HepG2 (cell line): Measurements from ENCODE around the gene BTBD6. TPM values are rescaled to one million over a fixed set of nuclear protein-coding genes. Genes with fewer than 3 reads are reported as not detected.

Experiments
- ATAC-seq: fragments of 200-7000 bp; cut with Tn5 transposase; 3 replicates; pipeline ENCODE4 v1.9.1; 2020; ENCODE audit warnings: mild to moderate bottlenecking, moderate library complexity
- BruUV-seq: library from RNA; stranded (reverse); fragments of 400-500 nt; replicated peaks from 2 replicates; lab custom pipeline; 2021; lab: Mats Ljungman, UMichigan
- CTCF ChIA-PET: fragments of 300-600 bp; formaldehyde crosslinking; extraction: SDS; loops from one replicate; lab custom pipeline; 2021; ENCODE audit warnings: low total read pairs, inconsistent platforms, low intra/inter-chr PET ratio; lab: Yijun Ruan, JAX
- POLR2A ChIA-PET: fragments of 350-600 bp; sonication (Branson Sonifier 250); formaldehyde crosslinking; loops from one replicate; lab custom pipeline; 2020; ENCODE audit warnings: antibody characterized with exemption, inconsistent platforms; lab: Yijun Ruan, JAX
- DNase-seq: peaks from one replicate; pipeline ENCODE4 v3.0.0-alpha.2; 2015; ENCODE audit warnings: low spot score
- FAIRE-seq: peaks from 3 replicates; lab custom pipeline; 2011; peaks lifted over from hg19 to GRCh38; lab: Jason Lieb, UNC
- H2AFZ ChIP-seq: one replicate; pipeline ENCODE4 v1.6.1; 2011; ENCODE audit warnings: low read length, inconsistent platforms
- H3K27ac ChIP-seq: fragments of 300-600 bp; 3 replicates; pipeline ENCODE4 v1.8.0; 2011; ENCODE audit warnings: mixed run types, mild to moderate bottlenecking, mixed read lengths, low read length, inconsistent platforms; ENCODE audit not compliant: insufficient read depth; ENCODE audit errors: extremely low read length
- H3K27me3 ChIP-seq, 2 experiments: fragments of 200-600 bp in 1 of 2; 2 replicates in 1 of 2; 3 replicates in 1 of 2; pipeline versions ENCODE4 v1.6.0 to v1.8.0; 2011; ENCODE audit warnings: low read length in 2 of 2, mild to moderate bottlenecking in 2 of 2, moderate library complexity in 2 of 2, inconsistent platforms in 1 of 2; ENCODE audit not compliant: insufficient read depth in 2 of 2, control insufficient read depth in 1 of 2
- H3K36me3 ChIP-seq, 2 experiments: fragments of 200-600 bp in 1 of 2; replicated peaks in 1 of 2; 2 replicates in 1 of 2; 3 replicates in 1 of 2; pipeline versions ENCODE4 v1.5.1 to v1.8.0; 2011; ENCODE audit warnings: low read length in 2 of 2, inconsistent platforms in 1 of 2; ENCODE audit not compliant: insufficient read depth in 2 of 2, control insufficient read depth in 1 of 2
- H3K4me1 ChIP-seq: 2 replicates; pipeline ENCODE4 v1.5.1; 2012; ENCODE audit warnings: low read length, inconsistent platforms; ENCODE audit not compliant: insufficient read depth
- H3K4me2 ChIP-seq: 2 replicates; pipeline ENCODE4 v1.6.0; 2011; ENCODE audit warnings: low read depth, low read length, inconsistent platforms
- H3K4me3 ChIP-seq, 3 experiments: fragments of 200-600 bp in 1 of 3; sonication (generic), shearing (Covaris generic) in 1 of 3; replicated peaks in 1 of 3; 2 replicates each; pipeline ENCODE4 v1.5.1; 2011 to 2016; ENCODE audit warnings: low read length in 3 of 3, inconsistent platforms in 2 of 3, low read depth in 2 of 3, mild to moderate bottlenecking in 2 of 3, control low read depth in 1 of 3, mixed read lengths in 1 of 3; ENCODE audit not compliant: insufficient read depth in 1 of 3
- H3K79me2 ChIP-seq: one replicate; pipeline ENCODE4 v1.6.1; 2011; ENCODE audit warnings: low read length, inconsistent platforms; ENCODE audit not compliant: insufficient read depth
- H3K9ac ChIP-seq: 2 replicates; pipeline ENCODE4 v1.6.0; 2011; ENCODE audit warnings: mild to moderate bottlenecking, low read depth, low read length, inconsistent platforms; ENCODE audit not compliant: insufficient read depth
- H3K9me3 ChIP-seq: 2 replicates; pipeline ENCODE4 v1.5.1; 2012; ENCODE audit warnings: mild to moderate bottlenecking, low read length
- H4K20me1 ChIP-seq: 2 replicates; pipeline ENCODE4 v1.6.0; 2011; ENCODE audit warnings: inconsistent platforms, mild to moderate bottlenecking, low read length, moderate library complexity; ENCODE audit not compliant: insufficient read depth
- ARNTL ChIP-seq: sonication (generic); formaldehyde crosslinking; IDR thresholded peaks from 2 replicates; pipeline ENCODE4 v1.4.0; 2020; ENCODE audit warnings: mild to moderate bottlenecking, missing genetic modification reagents
- DBP ChIP-seq: sonication (generic); formaldehyde crosslinking; IDR thresholded peaks from 2 replicates; pipeline ENCODE4 v1.4.0; 2020; ENCODE audit warnings: missing genetic modification reagents; ENCODE audit errors: not compliant biosample characterization
- DMAP1 ChIP-seq: IDR thresholded peaks from 2 replicates; pipeline ENCODE4 v1.6.1; 2016
- GMEB2 ChIP-seq: IDR thresholded peaks from 2 replicates; pipeline ENCODE4 v1.6.1; 2016; ENCODE audit warnings: missing biosample characterization, missing genetic modification reagents, low read depth
- GZF1 ChIP-seq: sonication (generic); formaldehyde crosslinking; IDR thresholded peaks from 2 replicates; pipeline ENCODE4 v1.5.1; 2020; ENCODE audit warnings: mild to moderate bottlenecking, missing genetic modification reagents
- SATB2 ChIP-seq: sonication (generic); formaldehyde crosslinking; IDR thresholded peaks from 2 replicates; pipeline ENCODE4 v1.5.0; 2020; ENCODE audit warnings: missing genetic modification reagents
- ZBTB37 ChIP-seq: sonication (generic); formaldehyde crosslinking; IDR thresholded peaks from 2 replicates; pipeline ENCODE4 v1.4.0; 2020; ENCODE audit warnings: mild to moderate bottlenecking, missing genetic modification reagents
- ZHX1 ChIP-seq: sonication (generic); formaldehyde crosslinking; IDR thresholded peaks from 2 replicates; pipeline ENCODE4 v1.8.1; 2022; ENCODE audit warnings: low read depth, mild to moderate bottlenecking, missing genetic modification reagents
- WGBS: methylation state at CpG from one replicate; pipeline ENCODE4 v1.1.6; 2017; ENCODE audit warnings: low lambda C conversion rate; 5-methylcytosine and 5-hydroxymethylcytosine counted together
- in situ Hi-C: cut with HindIII; loops from 2 replicates; pipeline ENCODE4 v1.10.0; 2017; ENCODE audit warnings: low pct_unique_long_range_greater_than_20kb; ENCODE audit not compliant: extremely low pct_ligation_motif_present
- intact Hi-C: fragments of 100-400 bp; cut with micrococcal nuclease; formaldehyde crosslinking; loops from one replicate; pipeline ENCODE4 v1.10.0; 2022; ENCODE audit not compliant: unreplicated experiment
- polyA plus RNA-seq, 8 experiments: library from polyadenylated mRNA; depleted of rRNA in 3 of 8; stranded (reverse) in 7 of 8; unstranded in 1 of 8; fragments of >200 nt; fragmentation: Illumina TruSeq in 4 of 8; extraction: Trizol in 4 of 8; gene quantifications; 2 replicates each; pipeline versions ENCODE4 v1.2.1 to v1.2.3, GENCODE V29; 2011 to 2016; ENCODE audit warnings: low read depth in 4 of 8, missing spikeins in 1 of 8, mixed read lengths in 1 of 8; ENCODE audit not compliant: insufficient read depth in 1 of 8
- total RNA-seq, 5 experiments: library from RNA; depleted of rRNA; stranded (reverse); fragments of >200 nt; fragmentation: Illumina TruSeq; extraction: Trizol; gene quantifications; 2 replicates each; pipeline ENCODE4 v1.2.3, GENCODE V29; 2016; ENCODE audit warnings: low read depth in 1 of 5
- TF ChIP-seq, protein P1 (sequence below): sonication (generic); formaldehyde crosslinking; IDR thresholded peaks from 2 replicates; pipeline ENCODE4 v1.4.0; 2020; ENCODE audit warnings: missing genetic modification reagents
- TF ChIP-seq, protein P2 (sequence below): IDR thresholded peaks from 2 replicates; pipeline ENCODE4 v1.6.1; 2016; ENCODE audit warnings: low read depth, borderline replicate concordance

The BTBD6 gene
- total and polyA plus RNA-seq, 2 of the 13 experiments (the other 11 are each of a cell fraction or from before 2014, with no cell fraction given) = not detected

- Histone ChIP-seq H3K36me3 (peaks cover 7 to 19% of the 10 kb centered on the region in 2 experiments; a peak in 3 of 5 replicates), H3K79me2 (peaks cover 34% of the 10 kb centered on the region), H4K20me1 (peaks cover 11% of the 10 kb centered on the region; the same call in 1 of the 2 replicates), H3K4me1 (peaks cover 6% of the 10 kb centered on the region; the same call in 1 of the 2 replicates), H3K4me3 (no peak overlapping the region), H2AFZ (no peak overlapping the region), H3K27ac (no peak overlapping the region), H3K9ac (no peak overlapping the region), H3K9me3 (no peaks in the 10 kb centered on the region), H3K27me3 (no peaks in the 10 kb centered on the region), H3K4me2 (no peak overlapping the region)
- DNase-seq (no peak), ATAC-seq (peak; percentile 26; the same call in 1 of the 3 replicates), FAIRE-seq (no peak)
- POLR2A ChIA-PET = no interaction called here
- CTCF ChIA-PET = no interaction called here
- BruUV-seq = no TSS peak
- WGBS = 83% methylated on average over 16 of the region's 16 CpGs
- intact Hi-C loops = no loop called here
- in situ Hi-C loops = loop anchor here (5.0 kb wide), 1 partner anchor 80 kb away; no protein-coding TSS in a partner anchor
- TF ChIP-seq ARNTL (CRISPR knock-in tag) (no peak), GMEB2 (CRISPR knock-in tag) (no peak), ZBTB37 (CRISPR knock-in tag) (no peak), DMAP1 (no peak), DBP (no peak), GZF1 (CRISPR knock-in tag) (no peak), ZHX1 (CRISPR knock-in tag) (no peak), SATB2 (CRISPR knock-in tag) (no peak)
- TF ChIP-seq, protein P1, sequence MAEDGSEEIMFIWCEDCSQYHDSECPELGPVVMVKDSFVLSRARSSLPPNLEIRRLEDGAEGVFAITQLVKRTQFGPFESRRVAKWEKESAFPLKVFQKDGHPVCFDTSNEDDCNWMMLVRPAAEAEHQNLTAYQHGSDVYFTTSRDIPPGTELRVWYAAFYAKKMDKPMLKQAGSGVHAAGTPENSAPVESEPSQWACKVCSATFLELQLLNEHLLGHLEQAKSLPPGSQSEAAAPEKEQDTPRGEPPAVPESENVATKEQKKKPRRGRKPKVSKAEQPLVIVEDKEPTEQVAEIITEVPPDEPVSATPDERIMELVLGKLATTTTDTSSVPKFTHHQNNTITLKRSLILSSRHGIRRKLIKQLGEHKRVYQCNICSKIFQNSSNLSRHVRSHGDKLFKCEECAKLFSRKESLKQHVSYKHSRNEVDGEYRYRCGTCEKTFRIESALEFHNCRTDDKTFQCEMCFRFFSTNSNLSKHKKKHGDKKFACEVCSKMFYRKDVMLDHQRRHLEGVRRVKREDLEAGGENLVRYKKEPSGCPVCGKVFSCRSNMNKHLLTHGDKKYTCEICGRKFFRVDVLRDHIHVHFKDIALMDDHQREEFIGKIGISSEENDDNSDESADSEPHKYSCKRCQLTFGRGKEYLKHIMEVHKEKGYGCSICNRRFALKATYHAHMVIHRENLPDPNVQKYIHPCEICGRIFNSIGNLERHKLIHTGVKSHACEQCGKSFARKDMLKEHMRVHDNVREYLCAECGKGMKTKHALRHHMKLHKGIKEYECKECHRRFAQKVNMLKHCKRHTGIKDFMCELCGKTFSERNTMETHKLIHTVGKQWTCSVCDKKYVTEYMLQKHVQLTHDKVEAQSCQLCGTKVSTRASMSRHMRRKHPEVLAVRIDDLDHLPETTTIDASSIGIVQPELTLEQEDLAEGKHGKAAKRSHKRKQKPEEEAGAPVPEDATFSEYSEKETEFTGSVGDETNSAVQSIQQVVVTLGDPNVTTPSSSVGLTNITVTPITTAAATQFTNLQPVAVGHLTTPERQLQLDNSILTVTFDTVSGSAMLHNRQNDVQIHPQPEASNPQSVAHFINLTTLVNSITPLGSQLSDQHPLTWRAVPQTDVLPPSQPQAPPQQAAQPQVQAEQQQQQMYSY (CRISPR knock-in tag) = no peak
- TF ChIP-seq, protein P2, sequence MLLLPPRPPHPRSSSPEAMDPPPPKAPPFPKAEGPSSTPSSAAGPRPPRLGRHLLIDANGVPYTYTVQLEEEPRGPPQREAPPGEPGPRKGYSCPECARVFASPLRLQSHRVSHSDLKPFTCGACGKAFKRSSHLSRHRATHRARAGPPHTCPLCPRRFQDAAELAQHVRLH (CRISPR knock-in tag) = no peak
Measured at GRCh38 chr14:105282098-105282725, 33.9 kb downstream of the BTBD6 start.
